Hippocampal formation (tissue), 2 donors: Measurements from ENCODE around the gene BOC.
A peak's percentile ranks its signal among the peaks of the same experiment; 100 is the strongest.

Source experiments
- DNase-seq, 2 donors: peaks; one replicate each; lab custom pipeline; 2025; lab: John Stamatoyannopoulos, UW

Gene BOC

DNA sequence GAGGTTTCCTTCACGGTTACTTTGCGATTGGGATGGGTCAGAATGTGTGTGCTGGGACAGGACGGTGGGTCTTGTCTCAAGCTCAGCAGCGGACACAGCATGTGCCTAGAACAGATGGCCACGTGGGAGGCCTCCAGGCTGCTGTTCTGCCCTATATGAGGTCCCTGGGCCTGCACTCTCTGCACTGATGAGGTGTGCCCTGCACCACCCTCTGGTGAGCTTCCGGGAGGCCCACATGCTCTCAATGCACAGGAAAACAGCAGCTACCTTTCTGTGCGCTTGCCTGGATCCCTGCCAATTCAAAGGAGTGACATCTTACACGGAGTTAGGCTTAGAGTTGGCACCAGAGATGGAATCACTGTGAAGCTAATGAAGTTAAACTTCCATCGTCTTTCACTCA is 59.8 kb downstream of the BOC start:
- no peak for DNase-seq

DNA sequence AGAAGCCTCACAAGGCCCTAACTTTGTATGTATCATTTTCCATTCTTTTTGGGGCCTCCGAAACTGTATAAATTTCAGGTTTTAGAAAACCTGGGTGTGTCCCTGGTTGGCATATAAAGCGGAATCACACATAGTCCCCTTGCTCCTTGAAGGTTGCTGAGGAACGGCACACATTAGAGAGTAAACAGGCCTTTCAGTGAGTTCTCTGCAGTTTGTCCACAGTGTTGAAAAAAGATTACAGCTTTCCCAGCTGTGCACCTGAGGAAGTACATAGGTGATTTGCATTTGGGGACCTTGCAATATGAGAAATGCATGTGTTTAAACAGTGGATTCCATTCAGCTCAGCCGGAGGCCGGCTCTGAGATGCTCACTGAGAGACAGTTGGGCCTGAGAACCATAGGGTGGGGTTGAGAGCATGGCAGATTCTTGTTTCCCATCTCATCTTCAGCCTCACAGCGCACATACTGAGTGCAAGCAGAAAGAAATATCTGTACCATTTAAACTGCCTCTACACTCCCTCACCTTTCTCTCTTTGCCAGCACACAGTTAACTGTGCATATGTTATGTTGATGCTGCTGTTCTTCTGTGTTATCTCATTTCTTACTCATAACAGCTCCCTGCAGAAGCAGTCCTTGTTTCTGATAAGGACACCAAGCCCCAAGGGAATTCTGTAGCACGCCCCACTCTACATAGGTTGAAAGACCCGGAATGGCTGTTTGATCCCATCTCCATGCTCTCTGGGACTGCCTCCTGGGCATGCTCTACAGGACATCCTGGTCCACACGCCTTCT is 60.4 kb downstream of the BOC start:
- no peak for DNase-seq

DNA sequence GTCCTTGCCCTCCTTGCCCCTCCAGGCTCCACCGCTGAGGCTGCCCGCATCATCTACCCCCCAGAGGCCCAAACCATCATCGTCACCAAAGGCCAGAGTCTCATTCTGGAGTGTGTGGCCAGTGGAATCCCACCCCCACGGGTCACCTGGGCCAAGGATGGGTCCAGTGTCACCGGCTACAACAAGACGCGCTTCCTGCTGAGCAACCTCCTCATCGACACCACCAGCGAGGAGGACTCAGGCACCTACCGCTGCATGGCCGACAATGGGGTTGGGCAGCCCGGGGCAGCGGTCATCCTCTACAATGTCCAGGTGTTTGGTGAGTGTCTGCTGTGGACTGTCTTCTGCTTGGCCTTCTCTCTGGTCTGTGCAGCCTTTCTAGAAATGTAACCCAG is 61.0 kb downstream of the BOC start:
- no peak for DNase-seq

DNA sequence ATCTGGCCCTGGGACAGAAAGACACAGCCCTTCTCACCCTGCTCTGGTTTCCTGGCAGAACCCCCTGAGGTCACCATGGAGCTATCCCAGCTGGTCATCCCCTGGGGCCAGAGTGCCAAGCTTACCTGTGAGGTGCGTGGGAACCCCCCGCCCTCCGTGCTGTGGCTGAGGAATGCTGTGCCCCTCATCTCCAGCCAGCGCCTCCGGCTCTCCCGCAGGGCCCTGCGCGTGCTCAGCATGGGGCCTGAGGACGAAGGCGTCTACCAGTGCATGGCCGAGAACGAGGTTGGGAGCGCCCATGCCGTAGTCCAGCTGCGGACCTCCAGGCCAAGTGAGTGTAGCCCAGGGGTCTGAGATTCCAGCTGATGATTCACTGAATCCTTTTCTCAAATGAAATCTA is 61.7 kb downstream of the BOC start:
- no peak for DNase-seq

DNA sequence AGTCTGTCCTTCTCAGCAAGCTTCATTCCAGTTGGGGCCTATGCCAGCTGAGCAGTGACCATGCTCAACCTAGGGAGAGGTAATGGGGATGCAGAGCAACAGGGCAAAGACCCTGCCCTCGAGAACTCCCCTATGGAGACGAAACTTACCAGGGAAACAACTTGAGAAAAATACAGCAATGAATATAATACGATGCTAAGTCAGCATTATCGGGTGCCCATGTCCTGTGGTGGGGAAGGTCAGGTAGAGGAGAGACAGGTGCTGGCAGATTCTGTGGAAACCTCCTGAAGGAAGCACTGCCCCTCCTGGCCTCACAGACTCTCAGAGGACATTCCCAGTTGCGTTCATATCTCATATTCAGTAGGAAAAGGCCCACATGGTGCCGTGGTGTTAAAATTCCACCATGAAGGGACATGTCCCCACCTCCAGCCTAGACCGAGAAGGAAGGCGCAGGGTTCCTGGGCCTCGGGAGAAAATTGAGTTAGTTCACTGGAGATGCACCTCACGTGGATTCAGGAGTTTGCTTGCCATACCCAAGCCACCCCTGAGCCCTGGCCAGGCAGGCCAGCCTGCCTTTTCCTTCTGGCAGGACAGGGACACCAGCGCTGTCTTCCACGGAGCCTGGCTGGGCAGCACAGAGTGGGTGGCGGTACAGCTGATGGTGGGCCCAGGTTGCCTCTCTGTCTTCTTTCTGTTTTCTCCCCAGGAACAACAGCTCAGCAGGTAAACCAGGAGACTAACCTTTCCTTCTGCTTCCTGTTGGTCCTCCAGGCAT is 62.4 kb downstream of the BOC start:
- DNase-seq = no peak

DNA sequence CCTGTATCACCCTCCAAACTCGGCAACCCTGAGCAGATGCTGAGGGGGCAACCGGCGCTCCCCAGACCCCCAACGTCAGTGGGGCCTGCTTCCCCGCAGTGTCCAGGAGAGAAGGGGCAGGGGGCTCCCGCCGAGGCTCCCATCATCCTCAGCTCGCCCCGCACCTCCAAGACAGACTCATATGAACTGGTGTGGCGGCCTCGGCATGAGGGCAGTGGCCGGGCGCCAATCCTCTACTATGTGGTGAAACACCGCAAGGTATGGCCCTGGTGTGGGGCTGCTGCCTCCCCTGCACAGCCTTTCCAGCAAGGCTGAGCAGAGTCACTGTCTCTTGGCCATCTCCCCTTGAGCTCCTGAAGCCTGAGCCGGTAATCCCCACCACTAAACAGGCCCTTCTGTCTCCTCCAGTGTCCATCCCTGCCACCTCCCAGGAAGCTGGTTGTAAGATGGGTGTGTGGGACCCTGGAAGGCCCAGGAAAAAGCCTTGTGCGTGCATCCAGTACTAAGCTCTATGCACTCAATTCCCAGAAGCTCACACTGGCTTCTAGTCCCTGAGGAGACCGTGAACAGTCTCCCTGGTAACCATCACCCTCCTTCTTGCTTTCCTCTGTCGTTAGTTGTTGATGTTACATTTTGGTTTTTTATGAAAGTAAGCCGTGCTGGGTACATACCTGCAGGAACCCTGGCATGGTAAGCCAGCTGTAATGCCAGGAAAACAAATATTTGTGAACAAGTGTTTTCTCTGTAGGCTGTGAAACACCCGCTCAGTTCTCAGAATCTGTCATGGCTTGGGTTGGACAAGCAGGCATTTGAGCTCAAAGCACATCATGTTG is 63.3 kb downstream of the BOC start:
- no peak for DNase-seq

DNA sequence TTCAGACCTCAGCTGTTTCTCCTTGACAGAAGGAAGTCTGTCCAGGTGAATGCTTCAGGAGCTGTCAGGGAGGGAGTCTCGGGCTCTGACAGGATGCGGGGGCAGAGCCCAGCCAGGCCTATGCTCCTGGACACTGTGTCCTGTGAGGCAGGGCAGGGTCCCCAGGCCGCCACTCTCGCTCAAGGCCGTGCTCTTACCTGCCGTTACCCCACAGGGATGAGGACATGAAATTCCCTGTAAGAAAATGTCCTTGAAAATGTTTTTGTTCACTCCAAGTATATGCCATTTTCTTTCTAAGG is 63.9 kb downstream of the BOC start:
- no peak for DNase-seq

DNA sequence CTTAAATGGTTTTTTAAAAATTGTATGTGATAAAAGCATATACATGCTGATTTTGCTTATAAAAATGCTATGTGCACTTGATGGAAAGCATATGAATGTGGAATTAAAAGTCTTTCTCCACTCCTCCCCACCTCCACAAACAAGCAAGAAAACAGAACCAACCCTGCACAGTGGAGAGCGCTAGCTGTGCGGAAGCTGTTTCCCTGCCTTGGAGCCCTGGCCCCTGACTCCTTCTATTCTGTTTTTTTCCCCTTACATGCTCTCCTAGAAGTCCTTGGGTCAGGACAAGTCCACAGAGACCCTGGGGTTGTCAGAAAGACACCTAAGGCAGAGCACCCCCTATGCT is 64.2 kb downstream of the BOC start:
- no peak for DNase-seq

DNA sequence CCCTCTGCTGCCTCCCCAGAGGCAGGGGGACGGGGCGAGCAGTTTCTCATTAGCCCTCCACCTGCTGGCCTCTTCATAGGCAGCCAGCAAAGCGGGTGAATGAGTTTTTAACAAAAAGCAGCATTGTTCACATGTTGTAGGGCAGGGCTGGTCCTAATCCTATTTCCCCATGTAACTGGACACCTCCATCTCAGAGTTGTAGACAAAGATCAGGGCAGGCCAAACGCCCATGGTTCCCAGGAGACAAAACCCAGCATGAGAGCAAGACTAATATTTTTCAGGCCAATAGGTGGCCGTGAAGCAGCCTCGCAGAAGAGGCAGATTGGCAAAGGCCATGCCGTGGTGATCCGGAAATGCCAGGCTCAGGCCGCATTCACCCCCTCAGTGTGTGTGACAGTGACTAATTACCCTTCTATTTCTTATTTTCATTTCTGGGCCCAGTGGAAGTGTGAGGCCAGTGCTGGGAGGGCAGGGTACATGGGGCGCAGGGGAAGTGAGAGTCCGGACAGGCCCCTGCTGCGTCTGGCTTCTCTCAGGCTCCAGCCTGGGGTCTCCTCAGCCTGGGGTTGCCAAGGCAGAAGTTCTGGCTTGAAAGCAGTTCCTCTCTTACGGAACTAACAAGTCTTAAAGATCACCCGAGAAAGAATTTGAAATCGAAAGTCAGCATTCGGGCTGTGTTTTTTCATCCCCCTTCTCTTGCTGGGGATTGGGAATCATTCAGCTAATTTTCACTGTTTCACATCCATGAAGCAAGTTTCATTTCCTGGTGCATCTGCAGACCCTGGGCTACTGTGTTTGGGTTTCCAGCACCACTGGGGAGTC is 64.8 kb downstream of the BOC start:
- DNase-seq = peak; percentile 32 to 50

DNA sequence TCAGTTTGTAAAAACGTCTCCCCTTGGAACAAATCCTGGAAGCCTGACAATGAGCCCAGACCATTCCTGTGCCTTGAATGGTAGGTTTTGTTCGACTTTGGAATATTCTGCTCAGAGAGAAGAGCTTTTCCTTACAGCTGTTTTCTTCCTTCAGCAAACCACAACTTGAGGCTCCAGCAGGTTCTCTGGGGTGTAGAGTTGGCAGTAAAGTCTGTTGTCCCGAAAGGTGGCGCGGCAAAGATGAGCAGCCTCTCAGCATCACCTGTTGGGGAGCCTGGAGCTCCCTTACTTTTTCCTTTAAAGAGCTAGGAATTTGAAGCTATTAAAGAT is 65.4 kb downstream of the BOC start:
- no peak for DNase-seq

DNA sequence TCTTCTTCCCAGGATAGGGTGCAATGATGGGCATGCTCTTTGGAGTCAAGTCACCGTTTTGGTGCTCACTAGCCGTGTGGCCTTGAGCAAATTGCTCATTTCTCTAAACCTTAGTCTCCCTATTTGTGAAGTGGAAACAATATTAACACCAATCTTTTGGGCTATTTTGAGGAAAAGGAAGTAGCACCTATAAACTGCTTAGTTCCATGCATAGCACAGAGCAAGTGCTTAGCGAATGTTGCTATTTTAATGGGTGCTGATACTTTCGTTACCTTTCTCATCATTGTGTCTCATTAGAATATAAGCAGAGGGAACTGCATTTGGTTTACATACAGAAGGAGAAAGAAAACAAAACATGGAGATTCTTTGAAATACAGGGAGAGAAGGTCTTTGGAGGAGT is 66.1 kb downstream of the BOC start:
- DNase-seq = no peak

DNA sequence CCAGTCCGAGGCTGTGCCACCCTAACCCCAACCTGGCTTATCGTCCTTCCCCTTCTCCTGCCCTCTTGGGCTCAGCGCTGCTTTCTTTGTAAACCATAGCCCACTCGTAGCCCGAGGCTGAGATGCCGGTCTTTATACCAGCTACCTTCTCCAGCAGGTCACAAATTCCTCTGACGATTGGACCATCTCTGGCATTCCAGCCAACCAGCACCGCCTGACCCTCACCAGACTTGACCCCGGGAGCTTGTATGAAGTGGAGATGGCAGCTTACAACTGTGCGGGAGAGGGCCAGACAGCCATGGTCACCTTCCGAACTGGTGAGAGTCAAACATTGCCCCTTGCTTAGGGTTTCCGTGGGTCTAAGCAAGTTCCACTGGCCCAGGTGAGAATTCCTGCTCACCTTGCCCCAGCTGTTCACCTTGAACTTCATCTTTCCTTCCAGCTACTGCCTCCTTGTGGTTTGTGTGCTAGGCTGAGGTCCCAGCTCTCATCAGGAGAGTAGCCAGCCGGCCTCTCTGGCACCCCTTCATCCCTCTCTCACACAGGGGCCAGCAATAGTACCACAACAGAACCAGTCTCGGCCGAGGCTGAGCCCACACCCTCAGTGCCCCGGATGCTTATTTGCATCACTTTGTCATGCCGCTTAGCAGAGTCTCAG is 66.7 kb downstream of the BOC start:
- no peak for DNase-seq

DNA sequence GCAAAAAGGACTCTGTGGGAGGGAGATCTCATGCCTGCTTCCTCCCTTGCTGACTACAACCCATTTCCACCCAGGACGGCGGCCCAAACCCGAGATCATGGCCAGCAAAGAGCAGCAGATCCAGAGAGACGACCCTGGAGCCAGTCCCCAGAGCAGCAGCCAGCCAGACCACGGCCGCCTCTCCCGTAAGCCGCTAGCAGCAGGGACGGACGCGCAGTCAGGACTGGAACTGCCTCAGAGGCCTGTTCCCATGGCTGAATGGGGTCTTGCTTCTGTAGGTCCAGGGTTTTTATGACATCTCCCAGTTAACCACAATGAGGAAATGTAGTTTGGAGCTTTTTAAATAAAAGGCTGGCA is 67.2 kb downstream of the BOC start:
- DNase-seq = no peak

DNA sequence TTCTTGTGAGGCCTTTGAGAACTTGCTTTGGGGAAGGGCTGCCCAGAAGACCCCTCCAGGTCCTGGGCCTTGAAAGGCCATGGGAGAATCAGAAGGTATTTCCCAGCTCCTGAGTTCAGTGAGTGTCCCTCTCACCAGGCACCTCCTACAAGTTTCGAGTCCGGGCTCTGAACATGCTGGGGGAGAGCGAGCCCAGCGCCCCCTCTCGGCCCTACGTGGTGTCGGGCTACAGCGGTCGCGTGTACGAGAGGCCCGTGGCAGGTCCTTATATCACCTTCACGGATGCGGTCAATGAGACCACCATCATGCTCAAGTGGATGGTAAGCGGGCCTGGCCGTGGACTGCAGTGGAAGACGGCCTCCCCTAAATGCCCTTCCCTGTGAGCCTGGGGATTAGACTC is 68.3 kb downstream of the BOC start:
- no peak for DNase-seq

DNA sequence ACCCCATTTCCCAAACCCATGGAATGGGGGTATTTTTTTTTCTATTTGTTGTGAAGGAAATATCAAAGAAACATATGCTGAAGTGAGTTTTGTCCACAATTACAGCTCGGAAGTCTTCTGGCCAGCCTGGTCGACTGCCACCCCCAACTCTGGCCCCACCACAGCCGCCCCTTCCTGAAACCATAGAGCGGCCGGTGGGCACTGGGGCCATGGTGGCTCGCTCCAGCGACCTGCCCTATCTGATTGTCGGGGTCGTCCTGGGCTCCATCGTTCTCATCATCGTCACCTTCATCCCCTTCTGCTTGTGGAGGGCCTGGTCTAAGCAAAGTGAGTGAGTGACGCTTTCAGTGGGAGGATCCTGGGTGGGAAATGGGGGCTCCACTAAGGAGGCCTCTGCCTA is 71.9 kb downstream of the BOC start:
- DNase-seq = no peak

DNA sequence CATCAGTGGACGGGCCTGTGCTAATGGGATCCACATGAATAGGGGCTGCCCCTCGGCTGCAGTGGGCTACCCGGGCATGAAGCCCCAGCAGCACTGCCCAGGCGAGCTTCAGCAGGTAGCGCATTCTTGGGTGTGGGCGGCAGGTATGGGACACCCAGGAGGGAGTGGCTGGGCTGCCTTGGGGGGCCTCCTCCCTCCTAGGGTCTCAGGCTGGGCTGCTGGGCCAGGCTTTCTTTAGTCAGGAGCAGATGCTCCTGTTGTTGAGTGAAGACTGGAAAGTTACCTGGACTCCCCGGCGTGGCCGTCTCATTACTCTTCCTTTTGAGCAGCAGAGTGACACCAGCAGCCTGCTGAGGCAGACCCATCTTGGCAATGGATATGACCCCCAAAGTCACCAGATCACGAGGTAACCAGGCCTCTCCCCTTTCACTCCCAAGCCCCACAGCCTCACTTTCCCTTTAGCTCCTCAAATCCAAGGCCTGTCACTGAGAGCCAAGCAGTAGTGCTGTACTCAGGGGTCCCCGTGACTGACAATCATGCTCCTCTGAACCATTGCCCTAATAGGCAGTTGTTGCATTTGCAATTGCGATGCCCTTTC is 73.2 kb downstream of the BOC start:
- no peak for DNase-seq

DNA sequence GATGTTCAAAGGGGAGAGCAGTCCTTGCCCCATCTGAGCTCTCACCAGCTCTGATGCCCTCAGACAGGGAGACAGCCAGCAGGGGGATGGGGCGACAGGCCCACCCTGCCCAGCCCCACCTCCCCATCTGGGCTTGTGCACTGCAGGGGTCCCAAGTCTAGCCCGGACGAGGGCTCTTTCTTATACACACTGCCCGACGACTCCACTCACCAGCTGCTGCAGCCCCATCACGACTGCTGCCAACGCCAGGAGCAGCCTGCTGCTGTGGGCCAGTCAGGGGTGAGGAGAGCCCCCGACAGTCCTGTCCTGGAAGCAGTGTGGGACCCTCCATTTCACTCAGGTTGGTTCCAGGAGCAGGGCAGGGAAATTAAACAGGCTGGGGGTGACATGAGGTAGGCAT is 73.9 kb downstream of the BOC start:
- DNase-seq = no peak

DNA sequence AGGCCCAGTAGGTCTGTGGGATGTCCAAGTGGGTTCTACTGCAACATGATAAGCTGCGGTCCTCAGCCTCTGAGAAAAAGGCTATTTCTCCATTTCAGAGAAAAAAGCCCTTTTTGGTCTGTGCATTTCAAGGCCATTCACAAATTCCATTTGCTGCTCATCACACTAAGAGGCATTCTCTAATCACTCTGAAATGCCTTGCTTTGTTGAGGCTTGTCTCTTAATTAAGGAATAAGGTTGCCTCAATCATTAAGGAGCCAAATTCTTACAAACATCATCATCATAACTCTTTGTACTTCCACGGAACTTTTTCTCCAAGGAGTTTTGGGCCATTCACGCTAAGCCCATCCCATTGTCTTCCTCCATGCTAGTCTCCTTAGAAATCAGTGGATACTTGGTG is 74.4 kb downstream of the BOC start:
- no peak for DNase-seq

DNA sequence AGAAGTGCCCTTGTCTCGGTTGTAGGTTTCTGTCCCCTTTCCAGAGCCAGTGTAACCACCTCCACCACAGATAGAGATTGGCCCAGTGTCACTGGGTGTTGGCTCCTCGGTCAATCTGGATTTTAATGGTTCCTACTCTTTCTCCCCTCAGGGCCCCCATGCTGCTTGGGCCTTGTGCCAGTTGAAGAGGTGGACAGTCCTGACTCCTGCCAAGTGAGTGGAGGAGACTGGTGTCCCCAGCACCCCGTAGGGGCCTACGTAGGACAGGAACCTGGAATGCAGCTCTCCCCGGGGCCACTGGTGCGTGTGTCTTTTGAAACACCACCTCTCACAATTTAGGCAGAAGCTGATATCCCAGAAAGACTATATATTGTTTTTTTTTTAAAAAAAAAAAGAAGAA is 75.2 kb downstream of the BOC start:
- DNase-seq = no peak

DNA sequence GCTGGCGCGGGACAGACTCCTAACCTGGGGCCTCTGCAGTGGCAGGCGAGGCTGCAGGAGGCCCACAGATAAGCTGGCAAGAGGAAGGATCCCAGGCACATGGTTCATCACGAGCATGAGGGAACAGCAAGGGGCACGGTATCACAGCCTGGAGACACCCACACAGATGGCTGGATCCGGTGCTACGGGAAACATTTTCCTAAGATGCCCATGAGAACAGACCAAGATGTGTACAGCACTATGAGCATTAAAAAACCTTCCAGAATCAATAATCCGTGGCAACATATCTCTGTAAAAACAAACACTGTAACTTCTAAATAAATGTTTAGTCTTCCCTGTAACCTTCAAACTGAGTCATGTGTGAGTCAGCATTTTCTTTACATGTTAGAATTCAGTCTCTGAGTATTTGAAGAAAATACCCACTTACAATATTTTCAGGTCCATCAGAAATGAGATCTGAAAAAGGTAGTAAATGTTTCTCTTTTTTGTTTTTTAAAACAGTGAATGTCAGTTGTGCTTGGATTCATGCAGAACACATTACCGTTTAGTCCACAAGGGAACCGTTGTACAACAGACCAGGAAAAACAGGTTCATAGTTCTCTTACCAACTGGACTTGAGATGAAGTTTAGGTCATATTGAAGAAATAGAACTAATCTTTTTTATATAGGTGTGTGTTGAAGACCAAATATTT is 75.9 kb downstream of the BOC start:
- peak in 1 of 2 donors; percentile 30 for DNase-seq
